Esophagus muscularis mucosa (tissue), 4 donors: Measurements from ENCODE around the gene MKI67.

Source experiments
- EP300 ChIP-seq: sonication (generic); formaldehyde crosslinking; IDR thresholded peaks from one replicate; pipeline ENCODE4 v1.6.1; 2017; ENCODE audit warnings: antibody characterized with exemption
- POLR2AphosphoS5 ChIP-seq, 2 donors: sonication (generic); formaldehyde crosslinking; IDR thresholded peaks; one replicate each; pipeline ENCODE4 v1.6.1; 2017; ENCODE audit warnings: antibody characterized with exemption in 2 of 2
- TF ChIP-seq, protein P1 (sequence below), 3 experiments: fragments of 200-600 bp in 2 of 3; fragments of 450-650 bp in 1 of 3; sonication (generic) in 2 of 3; IDR thresholded peaks; one replicate each; pipeline ENCODE4 v1.5.1; 2017 to 2019; ENCODE audit warnings: antibody characterized with exemption in 3 of 3, mild to moderate bottlenecking in 2 of 3, moderate library complexity in 1 of 3

DNA sequence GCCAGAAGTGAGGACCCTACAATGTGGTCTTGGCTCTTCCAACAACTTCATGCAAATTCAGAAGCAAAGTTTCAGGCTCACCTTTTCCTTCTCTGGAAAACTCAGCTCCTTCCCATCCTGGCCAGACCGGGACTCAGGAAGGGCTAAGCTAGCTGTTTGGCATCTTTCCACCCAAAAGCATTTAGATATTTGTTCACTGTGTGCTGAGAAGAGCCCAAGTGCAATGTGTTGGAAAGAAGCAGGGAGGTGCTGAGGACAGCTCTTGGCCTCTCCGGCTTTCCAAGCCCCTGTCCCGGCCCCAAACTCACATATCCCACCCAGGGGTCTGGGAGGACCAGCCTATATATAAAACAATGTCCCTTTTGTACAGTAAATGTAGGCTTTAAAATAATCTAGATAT, 44.5 kb downstream of the MKI67 start:
- TF ChIP-seq, protein P1, sequence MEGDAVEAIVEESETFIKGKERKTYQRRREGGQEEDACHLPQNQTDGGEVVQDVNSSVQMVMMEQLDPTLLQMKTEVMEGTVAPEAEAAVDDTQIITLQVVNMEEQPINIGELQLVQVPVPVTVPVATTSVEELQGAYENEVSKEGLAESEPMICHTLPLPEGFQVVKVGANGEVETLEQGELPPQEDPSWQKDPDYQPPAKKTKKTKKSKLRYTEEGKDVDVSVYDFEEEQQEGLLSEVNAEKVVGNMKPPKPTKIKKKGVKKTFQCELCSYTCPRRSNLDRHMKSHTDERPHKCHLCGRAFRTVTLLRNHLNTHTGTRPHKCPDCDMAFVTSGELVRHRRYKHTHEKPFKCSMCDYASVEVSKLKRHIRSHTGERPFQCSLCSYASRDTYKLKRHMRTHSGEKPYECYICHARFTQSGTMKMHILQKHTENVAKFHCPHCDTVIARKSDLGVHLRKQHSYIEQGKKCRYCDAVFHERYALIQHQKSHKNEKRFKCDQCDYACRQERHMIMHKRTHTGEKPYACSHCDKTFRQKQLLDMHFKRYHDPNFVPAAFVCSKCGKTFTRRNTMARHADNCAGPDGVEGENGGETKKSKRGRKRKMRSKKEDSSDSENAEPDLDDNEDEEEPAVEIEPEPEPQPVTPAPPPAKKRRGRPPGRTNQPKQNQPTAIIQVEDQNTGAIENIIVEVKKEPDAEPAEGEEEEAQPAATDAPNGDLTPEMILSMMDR (IDR thresholded peaks at IDR 0.05) = no peak
- TF ChIP-seq EP300 (no peak), POLR2AphosphoS5 (IDR thresholded peaks at IDR 0.05) (no peak)
